OCI-LY3 (cell line): Measurements from ENCODE around the gene RTN3.

Source experiments
- CTCF ChIP-seq: fragments of 200-600, 300-600 bp; sonication (generic); IDR thresholded peaks from 2 replicates; pipeline ENCODE4 v1.5.1; 2014; ENCODE audit warnings: antibody characterized with exemption, low read length, low read depth
- EZH2phosphoT487 ChIP-seq: fragments of 200-600 bp; shearing (Covaris generic); IDR thresholded peaks from 2 replicates; pipeline ENCODE4 v1.6.1; 2018; ENCODE audit warnings: antibody characterized with exemption, mixed run types, low read depth

- TF ChIP-seq CTCF (no peak), EZH2phosphoT487 (no peak)
Observed at GRCh38 chr11:63764340-63764678, 83.0 kb downstream of the RTN3 start.
